Measurements from ENCODE around the gene FZD7.

Gene FZD7

GRCh38 chr2:201999279-201999678 lies 34.4 kb upstream of the FZD7 start:
- no peak overlapping the region for H3K4me3 Mint-ChIP-seq
- peaks cover 9% of the 10 kb centered on the region for H3K27me3 Mint-ChIP-seq (ENCODE audit: low read depth, poor library complexity)
- H3K27ac Mint-ChIP-seq, result peak overlapping the region; percentile 94
- TF ChIP-seq CTCF (IDR thresholded peaks at IDR 0.05), result no peak
- no peak for DNase-seq
- H3K36me3 Mint-ChIP-seq (ENCODE audit: low read depth), result no peaks in the 10 kb centered on the region
- peaks cover 45% of the 10 kb centered on the region for H3K4me1 Mint-ChIP-seq
- no peaks in the 10 kb centered on the region for H3K9me3 Mint-ChIP-seq

GRCh38 chr2:202001826-202002225 lies 31.8 kb upstream of the FZD7 start:
- H3K27ac Mint-ChIP-seq, result no peak overlapping the region
- H3K4me3 Mint-ChIP-seq, result no peak overlapping the region
- no peak for TF ChIP-seq CTCF (IDR thresholded peaks at IDR 0.05)
- no peak for DNase-seq
- no peaks in the 10 kb centered on the region for H3K9me3 Mint-ChIP-seq
- peaks cover 46% of the 10 kb centered on the region for H3K4me1 Mint-ChIP-seq
- H3K36me3 Mint-ChIP-seq (ENCODE audit: low read depth), result no peaks in the 10 kb centered on the region
- peaks cover 10% of the 10 kb centered on the region for H3K27me3 Mint-ChIP-seq (ENCODE audit: low read depth, poor library complexity)

GRCh38 chr2:202002381-202002780 lies 31.3 kb upstream of the FZD7 start:
- no peaks in the 10 kb centered on the region for H3K9me3 Mint-ChIP-seq
- H3K36me3 Mint-ChIP-seq (ENCODE audit: low read depth), result no peaks in the 10 kb centered on the region
- TF ChIP-seq CTCF (IDR thresholded peaks at IDR 0.05), result no peak
- DNase-seq, result no peak
- peaks cover 10% of the 10 kb centered on the region for H3K27me3 Mint-ChIP-seq (ENCODE audit: low read depth, poor library complexity)
- no peak overlapping the region for H3K27ac Mint-ChIP-seq
- H3K4me1 Mint-ChIP-seq, result peaks cover 44% of the 10 kb centered on the region
- no peak overlapping the region for H3K4me3 Mint-ChIP-seq

- Mint-ChIP-seq H3K4me1 (peaks cover 46% of the 10 kb centered on the region), H3K27ac (no peak overlapping the region), H3K9me3 (no peaks in the 10 kb centered on the region), H3K36me3 (ENCODE audit: low read depth) (no peaks in the 10 kb centered on the region), H3K27me3 (ENCODE audit: low read depth, poor library complexity) (peaks cover 10% of the 10 kb centered on the region), H3K4me3 (no peak overlapping the region)
- DNase-seq, result no peak
- TF ChIP-seq CTCF (IDR thresholded peaks at IDR 0.05), result no peak
Observed at GRCh38 chr2:202005272-202005887, 28.3 kb upstream of the FZD7 start.

GRCh38 chr2:202006301-202006700 lies 27.4 kb upstream of the FZD7 start:
- Mint-ChIP-seq H3K27me3 (ENCODE audit: low read depth, poor library complexity) (peaks cover 10% of the 10 kb centered on the region), H3K9me3 (no peaks in the 10 kb centered on the region), H3K27ac (no peak overlapping the region), H3K4me1 (peaks cover 51% of the 10 kb centered on the region), H3K4me3 (no peak overlapping the region), H3K36me3 (ENCODE audit: low read depth) (no peaks in the 10 kb centered on the region)
- DNase-seq, result no peak
- no peak for TF ChIP-seq CTCF (IDR thresholded peaks at IDR 0.05)

All from nephron progenitor cell (in vitro differentiated cells).